Stimulated activated CD8-positive, alpha-beta memory T cell treated with anti-CD3 and anti-CD28 coated beads, Interleukin-12 subunit alpha, Interleukin-12 subunit beta, amount 100 ng/mL, for 1 hour (primary cell): ENCODE measurements around the gene LKAAEAR1.
A peak's percentile ranks its signal among the peaks of the same experiment; 100 is the strongest.

Experiments used
- DNase-seq: peaks from one replicate; pipeline ENCODE4 v3.0.0-alpha.2; 2020; ENCODE audit warnings: low read depth

LKAAEAR1 gene

GRCh38 chr20:64078934-64079272 lies 5.3 kb downstream of the LKAAEAR1 start:
- DNase-seq = no peak

- peak; percentile 42 for DNase-seq
Measured at GRCh38 chr20:64077876-64078551, 6.2 kb downstream of the LKAAEAR1 start.

- DNase-seq = no peak
Measured at GRCh38 chr20:64077541-64077875, 6.7 kb downstream of the LKAAEAR1 start.

GRCh38 chr20:64077094-64077493 lies 7.1 kb downstream of the LKAAEAR1 start:
- no peak for DNase-seq

- DNase-seq = no peak
Measured at GRCh38 chr20:64076061-64076997, 7.9 kb downstream of the LKAAEAR1 start.

- no peak for DNase-seq
Measured at GRCh38 chr20:64075556-64075955, 8.6 kb downstream of the LKAAEAR1 start.

- DNase-seq = no peak
Measured at GRCh38 chr20:64074963-64075362, 9.2 kb downstream of the LKAAEAR1 start.

- no peak for DNase-seq
Measured at GRCh38 chr20:64074184-64074789, 9.9 kb downstream of the LKAAEAR1 start.

GRCh38 chr20:64073476-64074183 lies 10.6 kb downstream of the LKAAEAR1 start:
- no peak for DNase-seq

- no peak for DNase-seq
Measured at GRCh38 chr20:64072498-64073063, 11.6 kb downstream of the LKAAEAR1 start.

GRCh38 chr20:64071341-64072332 lies 12.6 kb downstream of the LKAAEAR1 start:
- DNase-seq = no peak

GRCh38 chr20:64070244-64070993 lies 13.8 kb downstream of the LKAAEAR1 start:
- no peak for DNase-seq

GRCh38 chr20:64069614-64070243 lies 14.5 kb downstream of the LKAAEAR1 start:
- no peak for DNase-seq

GRCh38 chr20:64069209-64069613 lies 15.0 kb downstream of the LKAAEAR1 start:
- DNase-seq = no peak

- no peak for DNase-seq
Measured at GRCh38 chr20:64068386-64069208, 15.6 kb downstream of the LKAAEAR1 start.

- no peak for DNase-seq
Measured at GRCh38 chr20:64067733-64068307, 16.4 kb downstream of the LKAAEAR1 start.

- no peak for DNase-seq
Measured at GRCh38 chr20:64067005-64067632, 17.1 kb downstream of the LKAAEAR1 start.

- no peak for DNase-seq
Measured at GRCh38 chr20:64065974-64066343, 18.2 kb downstream of the LKAAEAR1 start.
